ENCODE results near the gene LAMB1. TPM values are rescaled to one million over a fixed set of nuclear protein-coding genes. Genes with fewer than 3 reads are reported as not detected.

LAMB1 gene
- total RNA-seq, 1 experiment from 2014 or later: 101 TPM

- peaks cover 40% of the 10 kb centered on the region for H3K36me3 Mint-ChIP-seq
- DNase-seq (ENCODE audit: low spot score): no peak
- ATAC-seq: no peak
- no peak overlapping the region for H3K27ac Mint-ChIP-seq
- H3K4me3 Mint-ChIP-seq: no peak overlapping the region
- ChIA-PET POLR2A (no interaction called here), CTCF (no interaction called here)
- H3K9me3 Mint-ChIP-seq: no peaks in the 10 kb centered on the region
- H3K27me3 Mint-ChIP-seq (ENCODE audit: low read depth): no peaks in the 10 kb centered on the region
- peaks cover 2% of the 10 kb centered on the region for H3K4me1 Mint-ChIP-seq
- no peak for TF ChIP-seq ZNF263 (CRISPR knock-in tag; IDR thresholded peaks at IDR 0.05; ENCODE audit: low read depth)
- TF ChIP-seq SP1 (CRISPR knock-in tag; conservative IDR thresholded peaks at IDR 0.05): no peak
- TF ChIP-seq TP53 (CRISPR knock-in tag; IDR thresholded peaks at IDR 0.05): no peak
- no peak for TF ChIP-seq ELF4 (CRISPR knock-in tag; IDR thresholded peaks at IDR 0.05; ENCODE audit: low read depth)
- no peak for TF ChIP-seq RELA (CRISPR knock-in tag; IDR thresholded peaks at IDR 0.05; ENCODE audit: borderline replicate concordance)
- TF ChIP-seq NR3C1 (CRISPR knock-in tag; conservative IDR thresholded peaks at IDR 0.05; ENCODE audit: low read depth): no peak
- TF ChIP-seq GRHL2 (CRISPR knock-in tag; IDR thresholded peaks at IDR 0.05; ENCODE audit: insufficient replicate concordance, severe bottlenecking): no peak
- TF ChIP-seq, protein P1, sequence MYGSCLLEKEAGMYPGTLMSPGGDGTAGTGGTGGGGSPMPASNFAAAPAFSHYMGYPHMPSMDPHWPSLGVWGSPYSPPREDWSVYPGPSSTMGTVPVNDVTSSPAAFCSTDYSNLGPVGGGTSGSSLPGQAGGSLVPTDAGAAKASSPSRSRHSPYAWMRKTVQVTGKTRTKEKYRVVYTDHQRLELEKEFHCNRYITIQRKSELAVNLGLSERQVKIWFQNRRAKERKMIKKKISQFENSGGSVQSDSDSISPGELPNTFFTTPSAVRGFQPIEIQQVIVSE (CRISPR knock-in tag; IDR thresholded peaks at IDR 0.05; ENCODE audit: borderline replicate concordance): no peak
- TF ChIP-seq ATF1 (CRISPR knock-in tag; IDR thresholded peaks at IDR 0.05): no peak
- TF ChIP-seq, protein P2, sequence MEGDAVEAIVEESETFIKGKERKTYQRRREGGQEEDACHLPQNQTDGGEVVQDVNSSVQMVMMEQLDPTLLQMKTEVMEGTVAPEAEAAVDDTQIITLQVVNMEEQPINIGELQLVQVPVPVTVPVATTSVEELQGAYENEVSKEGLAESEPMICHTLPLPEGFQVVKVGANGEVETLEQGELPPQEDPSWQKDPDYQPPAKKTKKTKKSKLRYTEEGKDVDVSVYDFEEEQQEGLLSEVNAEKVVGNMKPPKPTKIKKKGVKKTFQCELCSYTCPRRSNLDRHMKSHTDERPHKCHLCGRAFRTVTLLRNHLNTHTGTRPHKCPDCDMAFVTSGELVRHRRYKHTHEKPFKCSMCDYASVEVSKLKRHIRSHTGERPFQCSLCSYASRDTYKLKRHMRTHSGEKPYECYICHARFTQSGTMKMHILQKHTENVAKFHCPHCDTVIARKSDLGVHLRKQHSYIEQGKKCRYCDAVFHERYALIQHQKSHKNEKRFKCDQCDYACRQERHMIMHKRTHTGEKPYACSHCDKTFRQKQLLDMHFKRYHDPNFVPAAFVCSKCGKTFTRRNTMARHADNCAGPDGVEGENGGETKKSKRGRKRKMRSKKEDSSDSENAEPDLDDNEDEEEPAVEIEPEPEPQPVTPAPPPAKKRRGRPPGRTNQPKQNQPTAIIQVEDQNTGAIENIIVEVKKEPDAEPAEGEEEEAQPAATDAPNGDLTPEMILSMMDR (IDR thresholded peaks at IDR 0.05): no peak
- TF ChIP-seq ZNF396 (CRISPR knock-in tag; IDR thresholded peaks at IDR 0.05; ENCODE audit: borderline replicate concordance): no peak
- TF ChIP-seq, protein P3, sequence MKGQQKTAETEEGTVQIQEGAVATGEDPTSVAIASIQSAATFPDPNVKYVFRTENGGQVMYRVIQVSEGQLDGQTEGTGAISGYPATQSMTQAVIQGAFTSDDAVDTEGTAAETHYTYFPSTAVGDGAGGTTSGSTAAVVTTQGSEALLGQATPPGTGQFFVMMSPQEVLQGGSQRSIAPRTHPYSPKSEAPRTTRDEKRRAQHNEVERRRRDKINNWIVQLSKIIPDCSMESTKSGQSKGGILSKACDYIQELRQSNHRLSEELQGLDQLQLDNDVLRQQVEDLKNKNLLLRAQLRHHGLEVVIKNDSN (CRISPR knock-in tag; IDR thresholded peaks at IDR 0.05): no peak
- TF ChIP-seq MYBL2 (CRISPR knock-in tag; IDR thresholded peaks at IDR 0.05): no peak
- TF ChIP-seq, protein P4, sequence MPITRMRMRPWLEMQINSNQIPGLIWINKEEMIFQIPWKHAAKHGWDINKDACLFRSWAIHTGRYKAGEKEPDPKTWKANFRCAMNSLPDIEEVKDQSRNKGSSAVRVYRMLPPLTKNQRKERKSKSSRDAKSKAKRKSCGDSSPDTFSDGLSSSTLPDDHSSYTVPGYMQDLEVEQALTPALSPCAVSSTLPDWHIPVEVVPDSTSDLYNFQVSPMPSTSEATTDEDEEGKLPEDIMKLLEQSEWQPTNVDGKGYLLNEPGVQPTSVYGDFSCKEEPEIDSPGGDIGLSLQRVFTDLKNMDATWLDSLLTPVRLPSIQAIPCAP (CRISPR knock-in tag; IDR thresholded peaks at IDR 0.05): no peak
- TF ChIP-seq E2F5 (CRISPR knock-in tag; IDR thresholded peaks at IDR 0.05): no peak
- no peak for TF ChIP-seq GTF2I (CRISPR knock-in tag; conservative IDR thresholded peaks at IDR 0.05)
Measured at GRCh38 chr7:107969856-107970255, 33.1 kb downstream of the LAMB1 start.

DNA sequence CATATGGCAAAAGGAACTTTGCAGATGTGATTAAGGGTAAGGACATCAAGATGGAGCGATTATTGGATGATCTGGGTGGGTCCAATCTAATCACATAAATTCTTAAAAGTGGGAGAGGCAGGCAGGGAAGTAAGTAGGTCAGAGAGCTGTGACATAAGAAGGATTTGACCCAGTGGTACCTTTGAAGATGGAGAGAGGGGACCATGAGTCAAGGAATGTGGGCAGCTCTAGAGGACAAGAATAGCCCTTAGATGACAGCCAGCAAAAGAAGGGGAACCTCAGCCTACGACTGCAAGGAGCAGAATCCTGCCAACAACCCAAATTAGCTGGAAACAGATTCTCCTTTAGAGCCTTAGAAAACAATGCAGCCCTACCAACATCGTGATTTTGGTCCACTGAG lies 34.5 kb downstream of the LAMB1 start:
- DNase-seq (ENCODE audit: low spot score): no peak
- ChIA-PET CTCF (no interaction called here), POLR2A (no interaction called here)
- ATAC-seq: no peak
- H3K4me3 Mint-ChIP-seq: no peak overlapping the region
- H3K9me3 Mint-ChIP-seq: no peaks in the 10 kb centered on the region
- H3K36me3 Mint-ChIP-seq: peaks cover 44% of the 10 kb centered on the region
- H3K27me3 Mint-ChIP-seq (ENCODE audit: low read depth): no peaks in the 10 kb centered on the region
- no peaks in the 10 kb centered on the region for H3K4me1 Mint-ChIP-seq
- H3K27ac Mint-ChIP-seq: no peak overlapping the region
- TF ChIP-seq SMAD3 (CRISPR knock-in tag; IDR thresholded peaks at IDR 0.05; ENCODE audit: borderline replicate concordance) (no peak), ATF1 (CRISPR knock-in tag; IDR thresholded peaks at IDR 0.05) (no peak), ZNF121 (CRISPR knock-in tag; IDR thresholded peaks at IDR 0.05) (no peak), FOXP1 (CRISPR knock-in tag; IDR thresholded peaks at IDR 0.05; ENCODE audit: borderline replicate concordance) (no peak), ZNF423 (CRISPR knock-in tag; IDR thresholded peaks at IDR 0.05) (no peak), JAZF1 (CRISPR knock-in tag; IDR thresholded peaks at IDR 0.05) (no peak), SMAD4 (CRISPR knock-in tag; IDR thresholded peaks at IDR 0.05) (no peak), GTF2I (CRISPR knock-in tag; conservative IDR thresholded peaks at IDR 0.05) (no peak), GRHL2 (CRISPR knock-in tag; IDR thresholded peaks at IDR 0.05; ENCODE audit: insufficient replicate concordance, severe bottlenecking) (no peak), NR2C2 (CRISPR knock-in tag; IDR thresholded peaks at IDR 0.05) (no peak)
- TF ChIP-seq, protein P5, sequence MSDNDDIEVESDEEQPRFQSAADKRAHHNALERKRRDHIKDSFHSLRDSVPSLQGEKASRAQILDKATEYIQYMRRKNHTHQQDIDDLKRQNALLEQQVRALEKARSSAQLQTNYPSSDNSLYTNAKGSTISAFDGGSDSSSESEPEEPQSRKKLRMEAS (CRISPR knock-in tag; IDR thresholded peaks at IDR 0.05): no peak
- TF ChIP-seq, protein P6, sequence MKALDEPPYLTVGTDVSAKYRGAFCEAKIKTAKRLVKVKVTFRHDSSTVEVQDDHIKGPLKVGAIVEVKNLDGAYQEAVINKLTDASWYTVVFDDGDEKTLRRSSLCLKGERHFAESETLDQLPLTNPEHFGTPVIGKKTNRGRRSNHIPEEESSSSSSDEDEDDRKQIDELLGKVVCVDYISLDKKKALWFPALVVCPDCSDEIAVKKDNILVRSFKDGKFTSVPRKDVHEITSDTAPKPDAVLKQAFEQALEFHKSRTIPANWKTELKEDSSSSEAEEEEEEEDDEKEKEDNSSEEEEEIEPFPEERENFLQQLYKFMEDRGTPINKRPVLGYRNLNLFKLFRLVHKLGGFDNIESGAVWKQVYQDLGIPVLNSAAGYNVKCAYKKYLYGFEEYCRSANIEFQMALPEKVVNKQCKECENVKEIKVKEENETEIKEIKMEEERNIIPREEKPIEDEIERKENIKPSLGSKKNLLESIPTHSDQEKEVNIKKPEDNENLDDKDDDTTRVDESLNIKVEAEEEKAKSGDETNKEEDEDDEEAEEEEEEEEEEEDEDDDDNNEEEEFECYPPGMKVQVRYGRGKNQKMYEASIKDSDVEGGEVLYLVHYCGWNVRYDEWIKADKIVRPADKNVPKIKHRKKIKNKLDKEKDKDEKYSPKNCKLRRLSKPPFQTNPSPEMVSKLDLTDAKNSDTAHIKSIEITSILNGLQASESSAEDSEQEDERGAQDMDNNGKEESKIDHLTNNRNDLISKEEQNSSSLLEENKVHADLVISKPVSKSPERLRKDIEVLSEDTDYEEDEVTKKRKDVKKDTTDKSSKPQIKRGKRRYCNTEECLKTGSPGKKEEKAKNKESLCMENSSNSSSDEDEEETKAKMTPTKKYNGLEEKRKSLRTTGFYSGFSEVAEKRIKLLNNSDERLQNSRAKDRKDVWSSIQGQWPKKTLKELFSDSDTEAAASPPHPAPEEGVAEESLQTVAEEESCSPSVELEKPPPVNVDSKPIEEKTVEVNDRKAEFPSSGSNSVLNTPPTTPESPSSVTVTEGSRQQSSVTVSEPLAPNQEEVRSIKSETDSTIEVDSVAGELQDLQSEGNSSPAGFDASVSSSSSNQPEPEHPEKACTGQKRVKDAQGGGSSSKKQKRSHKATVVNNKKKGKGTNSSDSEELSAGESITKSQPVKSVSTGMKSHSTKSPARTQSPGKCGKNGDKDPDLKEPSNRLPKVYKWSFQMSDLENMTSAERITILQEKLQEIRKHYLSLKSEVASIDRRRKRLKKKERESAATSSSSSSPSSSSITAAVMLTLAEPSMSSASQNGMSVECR (CRISPR knock-in tag; IDR thresholded peaks at IDR 0.05; ENCODE audit: borderline replicate concordance): no peak
